Mammary epithelial cell (primary cell): ENCODE results near the gene WHRN.

Source experiments
- CTCF ChIP-seq, 2 donors: IDR thresholded peaks in 1 of 2; conservative IDR thresholded peaks in 1 of 2; 2 replicates each; pipeline ENCODE4 v1.5.1; 2011 to 2012; ENCODE audit warnings: inconsistent platforms in 2 of 2, low read length in 2 of 2, mild to moderate bottlenecking in 2 of 2, control low read depth in 1 of 2, low read depth in 1 of 2; ENCODE audit not compliant: insufficient read depth in 1 of 2; ENCODE audit errors: extremely low read depth in 1 of 2
- EZH2 ChIP-seq: IDR thresholded peaks from 2 replicates; pipeline ENCODE4 v1.6.1; 2012; ENCODE audit warnings: low read length, inconsistent platforms, borderline replicate concordance

DNA sequence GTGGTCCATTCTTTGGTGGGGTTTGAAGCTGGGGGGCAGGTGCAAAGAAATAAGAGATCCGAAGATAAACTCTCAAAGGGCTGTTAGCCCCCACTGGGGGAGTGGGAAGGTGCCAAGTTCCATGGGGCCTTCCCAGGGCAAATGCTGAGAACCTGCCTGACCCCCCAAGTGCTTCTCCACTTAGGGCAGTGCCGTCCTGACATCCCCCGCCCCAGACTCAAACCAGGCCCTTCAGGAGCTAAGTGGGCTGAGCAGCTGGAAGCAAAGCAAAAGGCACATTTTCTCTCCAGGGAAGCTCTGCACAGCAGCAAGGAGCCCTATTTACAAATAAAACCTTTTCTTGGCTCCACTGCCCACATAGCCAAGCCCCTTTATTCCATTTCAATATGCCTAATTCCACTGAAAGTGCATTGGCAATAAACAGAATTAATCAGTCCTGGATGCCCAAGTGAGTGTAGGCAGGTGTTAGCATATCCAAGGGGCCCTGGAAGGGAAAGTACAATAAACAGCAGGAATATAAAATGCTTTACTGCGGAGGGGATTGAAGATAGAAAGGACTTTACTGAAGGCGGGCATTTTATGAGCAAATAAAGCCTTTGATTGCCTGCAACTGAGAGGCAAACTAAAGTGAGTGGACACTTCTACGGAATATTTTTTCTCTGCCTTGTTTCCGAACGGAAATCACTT lies 44.6 kb downstream of the WHRN start:
- TF ChIP-seq CTCF (conservative IDR thresholded peaks at IDR 0.05 in 1 of 2, IDR thresholded peaks at IDR 0.05 in 1 of 2; ENCODE audit: extremely low read depth in 1 of 2, insufficient read depth in 1 of 2, low read depth in 1 of 2, low read length in 2 of 2) (no peak), EZH2 (no peak)
